Central memory CD4-positive, alpha-beta T cell (primary cell): ENCODE data around the gene GRIK3.
"Not testable (repeated sequence)": the region's sequence is repeated elsewhere in the genome, so short reads cannot be mapped to it uniquely, and the experiment has no call there.

Experiments
- DNase-seq: peaks from one replicate; pipeline ENCODE4 v3.0.0; 2022

GRIK3 gene

GRCh38 chr1:36934061-36934460 is 100.3 kb downstream of the GRIK3 start:
- no peak for DNase-seq

GRCh38 chr1:36927826-36928225 is 106.5 kb downstream of the GRIK3 start:
- DNase-seq: no peak

DNA sequence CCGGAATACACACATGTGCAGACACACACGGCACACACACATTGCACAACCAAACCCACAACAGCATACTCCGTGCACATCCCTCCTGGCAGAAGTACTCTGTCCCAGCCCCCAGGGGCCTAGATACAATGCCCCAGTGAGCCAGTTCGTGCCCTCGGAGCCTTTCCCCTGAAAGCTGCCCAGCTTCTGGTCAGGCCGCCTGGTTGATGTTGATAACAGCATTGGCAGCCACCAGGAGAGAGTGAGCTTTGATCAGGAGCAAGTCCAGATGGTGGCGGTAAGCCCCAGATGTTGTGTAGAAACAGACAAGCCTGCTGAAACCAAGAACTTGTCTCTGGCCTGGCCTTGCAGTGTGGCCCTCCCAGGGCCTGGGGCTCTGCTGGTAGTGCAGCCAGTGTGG is 109.1 kb downstream of the GRIK3 start:
- no peak for DNase-seq

DNA sequence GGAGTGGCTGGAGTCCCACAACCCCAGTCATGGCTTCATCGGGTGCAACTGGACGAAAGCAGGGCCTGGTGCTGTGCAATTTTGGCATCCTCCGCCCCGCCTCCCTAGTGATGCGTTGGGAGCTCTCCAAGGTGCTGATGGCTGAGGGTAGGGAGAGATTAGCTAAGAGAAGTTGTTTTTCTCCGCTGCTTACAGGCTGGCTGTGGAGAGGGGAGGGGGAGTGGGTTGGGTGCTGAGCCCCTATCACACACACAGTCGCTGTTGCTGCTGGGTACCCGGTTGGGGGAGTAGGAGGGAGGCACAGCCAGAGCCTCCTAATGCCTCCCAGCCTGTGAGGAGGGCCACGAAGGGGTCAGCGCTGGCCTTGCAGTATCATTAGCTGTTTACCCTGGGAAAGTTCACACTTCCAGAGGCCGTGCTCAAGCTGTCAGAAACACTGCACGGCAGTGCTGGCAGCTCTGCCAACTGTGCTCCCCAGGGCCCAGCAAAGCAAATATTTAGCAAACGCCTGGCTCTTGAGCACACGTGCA is 110.0 kb downstream of the GRIK3 start:
- no peak for DNase-seq

DNA sequence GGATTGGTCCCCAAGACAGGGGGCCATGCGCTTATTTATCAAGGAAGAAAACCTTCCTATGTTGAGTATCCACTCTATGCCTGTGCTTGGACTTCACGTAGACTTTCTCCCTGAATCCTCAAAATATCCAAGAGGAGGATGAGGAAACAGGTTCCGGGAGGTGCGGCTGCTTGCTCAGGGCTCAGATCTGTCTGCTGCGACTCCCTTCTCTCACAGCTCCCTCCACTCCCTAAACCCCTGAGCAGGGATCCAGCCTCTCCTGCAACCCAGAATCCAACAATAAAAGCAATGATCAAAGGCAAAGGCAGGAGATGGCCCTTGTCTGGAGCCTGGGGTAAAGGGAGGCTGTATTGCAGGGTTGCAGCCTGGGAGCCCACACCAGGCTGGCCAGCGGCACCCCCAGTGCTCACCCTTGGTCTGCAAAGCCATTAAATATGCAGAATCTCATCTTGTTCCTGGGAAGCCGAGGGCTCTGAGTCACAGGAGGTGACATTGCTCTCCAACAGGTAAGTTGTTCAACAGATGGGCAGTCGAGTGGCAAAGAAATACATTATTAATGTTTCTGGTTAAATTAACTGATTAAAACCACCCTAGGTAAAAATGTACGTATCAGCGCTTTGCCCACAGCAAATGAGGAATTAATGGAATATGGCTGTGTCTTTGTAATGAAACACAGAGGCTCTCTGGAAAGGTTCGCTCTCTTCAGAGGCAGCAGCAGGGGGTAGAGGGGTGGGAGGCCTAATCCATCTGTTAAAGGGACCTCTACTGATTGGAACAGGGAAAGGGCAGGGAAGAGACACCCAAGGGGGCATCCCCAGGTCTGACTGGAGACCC is 111.5 kb downstream of the GRIK3 start:
- DNase-seq: no peak

GRCh38 chr1:36922071-36922470 is 112.2 kb downstream of the GRIK3 start:
- DNase-seq: no peak

- no peak for DNase-seq
Measured at GRCh38 chr1:36920801-36921405, 113.4 kb downstream of the GRIK3 start.

GRCh38 chr1:36920371-36920770 is 113.9 kb downstream of the GRIK3 start:
- DNase-seq: no peak

GRCh38 chr1:36919491-36920145 is 114.7 kb downstream of the GRIK3 start:
- no peak for DNase-seq

DNA sequence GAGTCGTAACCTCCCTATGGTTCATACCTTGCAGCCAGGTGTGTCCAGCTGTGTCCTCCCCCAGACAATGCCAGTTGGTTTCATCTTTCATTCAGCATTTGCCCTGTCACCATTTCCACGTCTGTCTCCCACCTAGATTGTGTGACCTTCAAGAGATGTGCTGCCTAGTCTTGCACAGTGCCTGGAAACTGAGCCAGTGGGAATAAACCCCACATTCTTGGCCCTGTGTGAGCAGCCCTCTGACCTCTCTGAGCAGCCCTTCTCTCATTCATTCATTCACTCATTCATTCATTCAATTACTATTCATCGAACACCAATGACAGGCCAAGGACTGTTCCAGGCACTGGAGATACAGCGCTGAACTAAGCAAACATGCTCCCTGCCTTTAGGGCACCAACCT is 115.7 kb downstream of the GRIK3 start:
- no peak for DNase-seq

- DNase-seq: not testable (repeated sequence)
Measured at GRCh38 chr1:36916542-36916941, 117.8 kb downstream of the GRIK3 start.

- no peak for DNase-seq
Measured at GRCh38 chr1:36913484-36914060, 120.7 kb downstream of the GRIK3 start.

- no peak for DNase-seq
Measured at GRCh38 chr1:36913016-36913415, 121.3 kb downstream of the GRIK3 start.

DNA sequence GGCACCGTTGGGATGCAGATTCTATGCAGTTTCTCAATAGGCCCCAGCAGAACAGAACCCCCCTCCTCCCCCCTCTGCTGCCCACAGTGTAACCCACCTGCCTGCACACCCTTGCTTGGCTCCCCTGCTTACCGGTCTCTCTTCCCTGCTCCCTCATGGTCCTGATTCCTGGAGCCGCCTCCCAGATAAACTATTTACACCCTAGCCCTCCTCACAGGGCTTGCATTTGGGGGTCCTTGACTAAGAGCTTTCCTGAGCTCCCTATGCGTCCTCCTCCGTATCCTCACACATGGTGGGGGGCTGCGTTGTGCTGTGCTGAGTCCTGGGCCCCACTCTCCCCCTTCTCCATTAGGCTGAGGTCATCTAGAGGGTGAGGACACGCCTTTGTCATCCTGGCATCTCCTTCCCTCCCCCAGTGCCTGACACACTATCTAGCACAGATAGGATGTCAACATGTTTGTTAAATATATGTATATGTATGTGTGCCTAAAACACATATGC is 121.9 kb downstream of the GRIK3 start:
- no peak for DNase-seq

DNA sequence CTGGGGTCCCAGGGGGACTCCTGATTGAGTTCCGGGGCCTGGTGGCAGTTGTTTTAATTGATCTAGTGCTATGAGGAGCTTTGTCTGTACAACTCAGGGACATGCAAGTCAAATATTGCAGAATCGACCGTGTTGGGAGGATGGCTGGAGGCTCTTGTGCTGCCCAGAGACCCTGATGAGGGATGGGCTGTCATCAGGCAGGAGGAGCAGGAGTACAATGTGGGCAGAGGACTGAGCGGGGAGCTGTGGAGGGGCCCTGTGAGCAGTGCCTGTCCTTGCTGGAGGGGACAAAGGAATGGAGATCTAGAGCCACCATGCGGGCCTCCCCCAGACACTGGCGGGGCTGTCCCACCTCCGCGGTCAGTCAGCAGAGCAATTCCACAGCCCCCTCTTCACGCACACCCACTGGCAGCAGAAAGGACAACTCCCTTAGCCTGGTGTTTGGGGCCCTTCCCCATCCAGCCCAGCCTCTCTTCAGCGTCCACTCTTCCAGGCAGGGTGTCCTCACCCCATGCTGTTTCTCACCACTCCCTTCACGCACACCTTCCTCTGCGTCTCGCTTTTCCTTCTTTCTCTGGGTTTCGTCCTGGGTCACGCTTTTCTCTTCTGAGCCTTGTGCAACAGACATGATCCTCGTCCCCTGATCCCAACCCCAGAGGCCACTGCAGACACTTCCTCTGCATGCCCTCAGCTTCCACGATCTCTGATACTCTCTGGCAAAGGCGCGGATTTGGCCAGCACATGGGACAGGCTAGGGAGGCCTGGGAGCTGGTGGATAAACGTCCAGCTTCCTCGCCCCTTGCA is 122.6 kb downstream of the GRIK3 start:
- DNase-seq: no peak

DNA sequence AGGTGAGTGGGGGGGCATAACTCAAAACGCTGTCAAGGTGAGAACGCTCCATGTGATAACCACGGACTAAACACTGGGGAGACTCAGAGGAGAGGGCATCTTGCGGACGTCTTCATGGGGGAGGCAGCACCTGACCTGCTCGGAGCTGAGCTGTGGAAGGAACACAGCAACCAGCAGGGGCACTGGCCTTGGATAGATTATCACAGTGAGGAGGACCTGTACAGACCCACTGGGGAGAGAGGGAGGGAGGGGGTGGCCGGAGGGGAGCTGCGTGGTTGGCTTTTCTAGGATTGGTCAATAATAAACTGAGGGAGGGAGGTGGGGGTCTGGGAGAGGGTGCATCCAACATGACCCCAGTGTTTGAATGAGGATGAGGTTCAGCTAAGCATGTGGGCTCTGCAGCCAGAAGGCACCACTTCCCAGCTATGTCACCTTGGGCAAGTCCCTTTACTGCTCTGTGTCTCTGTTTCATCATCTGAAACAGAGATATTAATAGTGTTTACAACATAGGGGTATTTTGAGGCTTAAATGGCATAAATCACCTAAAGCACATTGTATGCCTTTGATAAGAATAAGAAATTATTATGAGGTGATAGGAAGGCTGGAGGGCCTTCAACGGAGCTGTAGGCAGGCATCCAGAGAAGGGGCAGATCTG is 123.3 kb downstream of the GRIK3 start:
- DNase-seq: no peak

GRCh38 chr1:36909946-36910725 is 124.2 kb downstream of the GRIK3 start:
- DNase-seq: no peak

DNA sequence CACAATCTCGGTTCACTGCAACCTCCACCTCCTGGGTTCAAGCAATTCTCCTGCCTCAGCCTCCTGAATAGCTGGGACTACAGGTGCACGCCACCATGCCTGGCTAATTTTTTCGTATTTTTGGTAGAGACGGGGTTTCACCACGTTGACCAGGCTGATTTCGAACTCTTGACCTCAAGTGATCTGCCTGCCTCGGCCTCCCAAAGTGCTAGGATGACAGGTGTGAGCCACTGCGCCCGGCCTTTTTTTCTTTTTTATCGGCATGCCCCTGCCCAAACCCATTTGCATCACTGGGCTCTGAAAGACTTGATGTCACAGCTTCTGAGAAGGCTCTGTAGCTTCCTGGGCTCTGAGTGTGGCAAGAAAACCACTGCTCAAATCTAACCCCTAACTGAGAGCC is 125.0 kb downstream of the GRIK3 start:
- not testable (repeated sequence) for DNase-seq

DNA sequence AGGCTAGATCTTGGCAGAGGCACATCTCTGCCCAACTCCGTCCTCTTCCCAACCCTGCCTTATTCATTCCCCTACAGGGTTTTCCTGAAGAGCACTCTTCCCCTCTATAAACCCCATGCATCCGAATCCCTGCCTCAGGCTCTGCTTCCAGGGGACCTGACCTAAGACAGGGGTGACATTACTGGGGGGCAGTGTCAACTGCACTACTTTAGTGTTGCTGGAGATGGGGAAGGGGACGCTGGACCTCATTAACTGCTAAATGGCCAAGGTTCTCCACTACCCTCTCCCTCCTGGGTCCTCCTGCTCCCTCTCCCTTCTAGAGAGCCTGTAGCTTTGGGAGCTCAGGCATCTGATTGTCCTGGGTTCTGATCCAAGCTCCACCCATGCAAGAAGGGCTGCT is 126.2 kb downstream of the GRIK3 start:
- no peak for DNase-seq

- DNase-seq: no peak
Measured at GRCh38 chr1:36906555-36906954, 127.8 kb downstream of the GRIK3 start.

DNA sequence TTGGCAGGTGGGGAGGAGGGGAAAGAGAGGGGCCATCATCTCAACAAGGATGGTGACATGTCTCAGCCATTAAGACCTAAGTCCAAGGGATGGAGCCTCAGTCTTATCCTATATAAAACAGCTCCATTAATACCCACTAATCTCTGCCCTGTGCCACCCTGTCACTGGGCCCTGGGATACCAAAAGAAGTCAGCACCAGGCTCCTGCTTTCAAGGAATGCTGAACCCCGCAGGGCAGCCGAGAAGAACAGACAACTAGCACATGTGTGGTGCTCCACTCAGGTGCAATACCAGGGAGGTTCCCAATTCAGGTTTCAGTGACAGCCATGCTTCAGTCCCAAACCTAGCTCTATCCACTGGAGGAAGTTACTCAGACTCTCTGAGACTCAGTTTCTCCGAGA is 128.4 kb downstream of the GRIK3 start:
- no peak for DNase-seq
